ENCODE results near the gene TAAR6. TPM values are rescaled to one million over a fixed set of nuclear protein-coding genes. Genes with fewer than 3 reads are reported as not detected.

TAAR6 gene
- total RNA-seq (2013; cell fraction: nucleolus; rRNA removed): not detected in 2 replicates
- total RNA-seq (2014; rRNA removed) (not detected in 2 replicates), total RNA-seq (2014; rRNA removed; fragmentation: Illumina TruSeq; extraction: Trizol) (not detected in 2 replicates), total RNA-seq (2021) (not detected in 2 replicates), polyA plus RNA-seq (2011; rRNA removed) (not detected in 2 replicates), polyA plus RNA-seq (2014; fragmentation: Illumina TruSeq; extraction: Trizol) (not detected in 2 replicates), polyA plus RNA-seq (2014; fragmentation: Nextera tagmentation; extraction: Ambion mirVana) (not detected), polyA plus RNA-seq (2014; rRNA removed) (not detected in 2 replicates), polyA plus RNA-seq (2016; fragmentation: Nextera tagmentation; extraction: Ambion mirVana) (not detected), polyA minus RNA-seq (2011; rRNA and poly(A)+ RNA removed) (not detected in 2 replicates), Bru-seq, nascent RNA (not detected), BruChase-seq, experiment 1, labeled RNA remaining after a 6-hour chase (not detected), BruChase-seq, experiment 2, labeled RNA remaining after a 2-hour chase (not detected)
- not detected for polyA plus RNA-seq (2011; ENCODE audit: low read depth)
- polyA plus RNA-seq (2011; cell fraction: cytosol; rRNA removed): not detected in 2 replicates
- polyA plus RNA-seq (2011; cell fraction: nucleus; rRNA removed): not detected in 2 replicates
- not detected in 2 replicates for polyA plus RNA-seq (2012)
- not detected in 2 replicates for polyA minus RNA-seq (2011; cell fraction: cytosol; rRNA and poly(A)+ RNA removed)
- polyA minus RNA-seq (2011; cell fraction: nucleus; rRNA and poly(A)+ RNA removed): not detected in 2 replicates
- long read RNA-seq, experiment 1: 0 reads
- long read RNA-seq, experiment 2: 0 reads

GRCh38 chr6:132570221-132570777 lies at the start of gene TAAR6:
TSS of gene TAAR6 (plus strand) at chr6:132570322. CDS start at chr6:132570322, 0 bp downstream.
- Histone ChIP-seq H3K9ac (ENCODE audit: control insufficient read depth, insufficient read depth, low read length) (no peak within 1 kb of the TSS), H3K4me1 (ENCODE audit: control insufficient read depth, insufficient read depth, low read length) (no peaks in the 10 kb centered on the region), H3K27me3 (replicated peaks in 1 of 2; ENCODE audit: control insufficient read depth in 2 of 2, insufficient read depth in 2 of 2, low read length in 1 of 2) (no peaks in the 10 kb centered on the region), H2AFZ (ENCODE audit: control insufficient read depth, low read depth, low read length) (no peak within 1 kb of the TSS), H3K79me2 (ENCODE audit: control insufficient read depth, insufficient read depth, low read length) (no peaks in the 10 kb centered on the region), H3K4me2 (ENCODE audit: control insufficient read depth, insufficient read depth) (no peak within 1 kb of the TSS), H4K20me1 (ENCODE audit: control insufficient read depth, insufficient read depth) (no peaks in the 10 kb centered on the region), H3K4me3 (no peak within 1 kb of the TSS), H3K27ac (ENCODE audit: control insufficient read depth, insufficient read depth) (no peak within 1 kb of the TSS), H3K36me3 (ENCODE audit: control insufficient read depth in 2 of 2, insufficient read depth in 2 of 2, low read length in 1 of 2) (no peaks in the 10 kb centered on the region), H3K9me3 (replicated peaks; ENCODE audit: control insufficient read depth, insufficient read depth, low read length) (no peaks in the 10 kb centered on the region)
- 56% methylated on average over 15 of the region's 15 CpGs for WGBS (ENCODE audit: insufficient coverage, insufficient replicate concordance, low lambda C conversion rate, missing lambda C conversion rate)
- ATAC-seq (no peak), DNase-seq (ENCODE audit: low read depth, low spot score) (no peak), FAIRE-seq (no peak)
- POLR2A ChIA-PET: no interaction called here
- intact Hi-C loops (cut with micrococcal nuclease; ENCODE audit: unreplicated experiment): no loop called here
- CTCF ChIA-PET: no interaction called here
- SMC1A ChIA-PET (ENCODE audit: uncharacterized antibody, unreplicated experiment): interaction anchor here (0.7 kb wide), 1 partner anchor 246 kb away, joined by 3 read pairs; no protein-coding TSS in a partner anchor
- in situ Hi-C loops (cut with MboI): no loop called here
- no TSS peak for BruUV-seq (replicated peaks)
- RAD21 ChIA-PET (ENCODE audit: unreplicated experiment): no interaction called here
- TF ChIP-seq RAD21 (IDR thresholded peaks at IDR 0.05; ENCODE audit: insufficient read depth, low read depth, low read length): no peak
- TF ChIP-seq, protein P1, sequence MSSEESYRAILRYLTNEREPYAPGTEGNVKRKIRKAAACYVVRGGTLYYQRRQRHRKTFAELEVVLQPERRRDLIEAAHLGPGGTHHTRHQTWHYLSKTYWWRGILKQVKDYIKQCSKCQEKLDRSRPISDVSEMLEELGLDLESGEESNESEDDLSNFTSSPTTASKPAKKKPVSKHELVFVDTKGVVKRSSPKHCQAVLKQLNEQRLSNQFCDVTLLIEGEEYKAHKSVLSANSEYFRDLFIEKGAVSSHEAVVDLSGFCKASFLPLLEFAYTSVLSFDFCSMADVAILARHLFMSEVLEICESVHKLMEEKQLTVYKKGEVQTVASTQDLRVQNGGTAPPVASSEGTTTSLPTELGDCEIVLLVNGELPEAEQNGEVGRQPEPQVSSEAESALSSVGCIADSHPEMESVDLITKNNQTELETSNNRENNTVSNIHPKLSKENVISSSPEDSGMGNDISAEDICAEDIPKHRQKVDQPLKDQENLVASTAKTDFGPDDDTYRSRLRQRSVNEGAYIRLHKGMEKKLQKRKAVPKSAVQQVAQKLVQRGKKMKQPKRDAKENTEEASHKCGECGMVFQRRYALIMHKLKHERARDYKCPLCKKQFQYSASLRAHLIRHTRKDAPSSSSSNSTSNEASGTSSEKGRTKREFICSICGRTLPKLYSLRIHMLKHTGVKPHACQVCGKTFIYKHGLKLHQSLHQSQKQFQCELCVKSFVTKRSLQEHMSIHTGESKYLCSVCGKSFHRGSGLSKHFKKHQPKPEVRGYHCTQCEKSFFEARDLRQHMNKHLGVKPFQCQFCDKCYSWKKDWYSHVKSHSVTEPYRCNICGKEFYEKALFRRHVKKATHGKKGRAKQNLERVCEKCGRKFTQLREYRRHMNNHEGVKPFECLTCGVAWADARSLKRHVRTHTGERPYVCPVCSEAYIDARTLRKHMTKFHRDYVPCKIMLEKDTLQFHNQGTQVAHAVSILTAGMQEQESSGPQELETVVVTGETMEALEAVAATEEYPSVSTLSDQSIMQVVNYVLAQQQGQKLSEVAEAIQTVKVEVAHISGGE (CRISPR knock-in tag; IDR thresholded peaks at IDR 0.05): no peak
- no peak for TF ChIP-seq POLR2A (IDR thresholded peaks at IDR 0.05; ENCODE audit: low read depth, low read length)
- TF ChIP-seq EP300 (IDR thresholded peaks at IDR 0.05; ENCODE audit: borderline replicate concordance in 1 of 2, control insufficient read depth in 1 of 2, low read depth in 2 of 2, low read length in 2 of 2): no peak
- no peak for TF ChIP-seq NBN (IDR thresholded peaks at IDR 0.05)

Data from GM12878 (cell line).